GM21526 (cell line): ENCODE data around the gene SDR39U1.

Experiments used
- ATAC-seq: cut with Tn5 transposase; IDR thresholded peaks from one replicate; pipeline ENCODE4 v1.9.1; 2021; ENCODE audit warnings: moderate library complexity; ENCODE audit not compliant: unreplicated experiment, low FRiP score

SDR39U1 gene

GRCh38 chr14:24392325-24393091 lies 50.1 kb downstream of the SDR39U1 start:
- ATAC-seq = no peak

GRCh38 chr14:24390701-24391468 lies 51.7 kb downstream of the SDR39U1 start:
- ATAC-seq = no peak
